CD14-positive monocyte (primary cell): ENCODE results near the gene MMEL1. TPM values are rescaled to one million over a fixed set of nuclear protein-coding genes. Genes with fewer than 3 reads are reported as not detected.

Source experiments
- DNase-seq, 3 donors: peaks; one replicate each; pipeline ENCODE4 v3.0.0-alpha.2; 2011 to 2022
- H2AFZ ChIP-seq: 2 replicates; pipeline ENCODE4 v1.6.0; 2012; ENCODE audit warnings: mild to moderate bottlenecking, low read depth, low read length, inconsistent platforms; ENCODE audit not compliant: insufficient read depth, poor library complexity, severe bottlenecking
- H3K27ac ChIP-seq, 2 donors: 1 replicate in 1 of 2; 2 replicates in 1 of 2; pipeline ENCODE4 v1.5.1; 2012 to 2013; ENCODE audit warnings: low read length in 2 of 2, control low read depth in 1 of 2, inconsistent platforms in 1 of 2, low read depth in 1 of 2, mild to moderate bottlenecking in 1 of 2
- H3K27me3 ChIP-seq, 2 donors: one replicate each; pipeline versions ENCODE4 v1.6.0 to v1.6.1; 2011 to 2013; ENCODE audit warnings: low read length in 2 of 2; ENCODE audit not compliant: control insufficient read depth in 2 of 2, insufficient read depth in 2 of 2
- H3K36me3 ChIP-seq, 2 donors: replicated peaks in 1 of 2; 1 replicate in 1 of 2; 2 replicates in 1 of 2; pipeline versions ENCODE4 v1.5.1 to v1.6.1; 2012 to 2013; ENCODE audit warnings: low read length in 2 of 2, control low read depth in 1 of 2, inconsistent platforms in 1 of 2, mild to moderate bottlenecking in 1 of 2; ENCODE audit not compliant: insufficient read depth in 2 of 2, control insufficient read depth in 1 of 2
- H3K4me1 ChIP-seq, 2 donors: 1 replicate in 1 of 2; 2 replicates in 1 of 2; pipeline versions ENCODE4 v1.5.1 to v1.6.1; 2012 to 2013; ENCODE audit warnings: low read length in 2 of 2, control low read depth in 1 of 2, inconsistent platforms in 1 of 2, mild to moderate bottlenecking in 1 of 2, moderate library complexity in 1 of 2; ENCODE audit not compliant: insufficient read depth in 2 of 2, control insufficient read depth in 1 of 2
- H3K4me2 ChIP-seq: replicated peaks from 2 replicates; pipeline ENCODE3; 2012; ENCODE audit warnings: low read length, moderate library complexity, mild to moderate bottlenecking; ENCODE audit not compliant: poor library complexity, severe bottlenecking; ENCODE audit errors: extremely low read depth
- H3K4me3 ChIP-seq, 3 experiments: fragments of 200-600 bp in 1 of 3; sonication (generic) in 1 of 3; replicated peaks in 1 of 3; 1 replicate in 2 of 3; 2 replicates in 1 of 3; pipeline ENCODE4 v1.5.1; 2011 to 2013; ENCODE audit warnings: low read length in 3 of 3, mild to moderate bottlenecking in 3 of 3, control low read depth in 2 of 3, low read depth in 2 of 3, inconsistent platforms in 1 of 3, moderate library complexity in 1 of 3
- H3K79me2 ChIP-seq: 2 replicates; pipeline ENCODE4 v1.6.0; 2012; ENCODE audit warnings: mild to moderate bottlenecking, control low read depth, inconsistent platforms, low read length, moderate library complexity; ENCODE audit not compliant: insufficient read depth
- H3K9ac ChIP-seq: 2 replicates; pipeline ENCODE4 v1.6.0; 2017; ENCODE audit warnings: low read length, mild to moderate bottlenecking; ENCODE audit not compliant: insufficient read depth, poor library complexity, severe bottlenecking
- H3K9me3 ChIP-seq, 2 donors: replicated peaks in 1 of 2; 1 replicate in 1 of 2; 2 replicates in 1 of 2; pipeline versions ENCODE4 v1.5.1 to v1.6.1; 2012 to 2013; ENCODE audit warnings: low read length in 2 of 2, control low read depth in 1 of 2; ENCODE audit not compliant: control insufficient read depth in 1 of 2, insufficient read depth in 1 of 2
- H4K20me1 ChIP-seq: 2 replicates; pipeline ENCODE4 v1.6.0; 2012; ENCODE audit warnings: mild to moderate bottlenecking, low read length, control low read depth, moderate library complexity; ENCODE audit not compliant: insufficient read depth
- H3K27ac Mint-ChIP-seq, 7 donors: one replicate each; pipeline ENCODE4 v1.8.0; 2020; ENCODE audit warnings: mild to moderate bottlenecking in 7 of 7, mixed read lengths in 7 of 7, moderate library complexity in 6 of 7, inconsistent platforms in 2 of 7
- H3K27me3 Mint-ChIP-seq, 3 donors: one replicate each; pipeline ENCODE4 v1.8.0; 2021 to 2022; ENCODE audit warnings: low read depth in 3 of 3, mild to moderate bottlenecking in 3 of 3, mixed read lengths in 3 of 3, moderate library complexity in 3 of 3, inconsistent platforms in 1 of 3
- H3K36me3 Mint-ChIP-seq, 2 donors: one replicate each; pipeline ENCODE4 v1.8.0; 2020; ENCODE audit warnings: mixed read lengths in 2 of 2, inconsistent platforms in 1 of 2, mild to moderate bottlenecking in 1 of 2
- H3K4me1 Mint-ChIP-seq: one replicate; pipeline ENCODE4 v1.8.0; 2020; ENCODE audit warnings: mild to moderate bottlenecking, mixed read lengths
- H3K4me3 Mint-ChIP-seq, 2 donors: one replicate each; pipeline ENCODE4 v1.8.0; 2020; ENCODE audit warnings: mild to moderate bottlenecking in 2 of 2, mixed read lengths in 2 of 2, moderate library complexity in 1 of 2
- H3K9me3 Mint-ChIP-seq, 7 donors: one replicate each; pipeline ENCODE4 v1.8.0; 2020 to 2022; ENCODE audit warnings: mixed read lengths in 7 of 7, mild to moderate bottlenecking in 6 of 7, moderate library complexity in 6 of 7, inconsistent platforms in 2 of 7
- CTCF ChIP-seq: fragments of 200-600 bp; IDR thresholded peaks from one replicate; pipeline ENCODE4 v1.8.0; 2022; ENCODE audit warnings: antibody characterized with exemption, mild to moderate bottlenecking
- WGBS: methylation state at CpG from one replicate; pipeline ENCODE4 v1.1.5; 2013; ENCODE audit warnings: missing lambda C conversion rate; ENCODE audit not compliant: insufficient coverage; 5-methylcytosine and 5-hydroxymethylcytosine counted together
- intact Hi-C, 2 donors: fragments of 100-400 bp; cut with micrococcal nuclease; formaldehyde crosslinking; loops; one replicate each; pipeline versions ENCODE4 v1.15.0 to v1.15.1; 2023
- polyA plus RNA-seq, 3 donors: library from polyadenylated mRNA; depleted of rRNA in 1 of 3; unstranded in 2 of 3; stranded (reverse) in 1 of 3; fragments of 300-500 nt in 2 of 3; fragments of >200 nt in 1 of 3; fragmentation: Illumina TruSeq in 2 of 3; gene quantifications; 1 replicate in 2 of 3; 2 replicates in 1 of 3; pipeline ENCODE4 v1.2.3, GENCODE V29; 2012 to 2021

MMEL1 gene
- polyA plus RNA-seq, 3 donors = 1.1 to 4.4 (median 1.9) TPM

GRCh38 chr1:2623571-2624337 is 9.1 kb downstream of the MMEL1 start:
- Histone ChIP-seq H3K9ac (no peak overlapping the region), H2AFZ (no peak overlapping the region), H3K36me3 (no peaks in the 10 kb centered on the region), H3K9me3 (peaks cover 0 to 4% of the 10 kb centered on the region in 2 donors), H3K4me2 (no peak overlapping the region), H3K27ac (no peak overlapping the region), H3K4me3 (no peak overlapping the region), H3K27me3 (peaks cover 9 to 34% of the 10 kb centered on the region in 2 donors), H4K20me1 (no peaks in the 10 kb centered on the region), H3K79me2 (no peaks in the 10 kb centered on the region), H3K4me1 (no peaks in the 10 kb centered on the region)
- 72% methylated on average over 8 of the region's 12 CpGs for WGBS
- Mint-ChIP-seq H3K4me3 (no peak overlapping the region), H3K27ac (no peak overlapping the region), H3K9me3 (peaks cover 6 to 25% (median 18%) of the 10 kb centered on the region in 7 donors), H3K36me3 (no peaks in the 10 kb centered on the region), H3K4me1 (no peaks in the 10 kb centered on the region), H3K27me3 (peaks cover 32 to 61% (median 42%) of the 10 kb centered on the region in 3 donors)
- DNase-seq = no peak
- intact Hi-C loops = no loop called here
- no peak for TF ChIP-seq CTCF

- Histone ChIP-seq H3K9ac (no peak overlapping the region), H2AFZ (no peak overlapping the region), H3K36me3 (no peaks in the 10 kb centered on the region), H4K20me1 (no peaks in the 10 kb centered on the region), H3K79me2 (no peaks in the 10 kb centered on the region), H3K4me1 (no peaks in the 10 kb centered on the region), H3K27ac (no peak overlapping the region), H3K9me3 (peaks cover 14 to 21% of the 10 kb centered on the region in 2 donors), H3K27me3 (peaks cover 0 to 4% of the 10 kb centered on the region in 2 donors), H3K4me2 (no peak overlapping the region), H3K4me3 (no peak overlapping the region)
- Mint-ChIP-seq H3K27me3 (peaks cover 12 to 24% (median 19%) of the 10 kb centered on the region in 3 donors), H3K36me3 (no peaks in the 10 kb centered on the region), H3K9me3 (peaks cover 18 to 45% (median 39%) of the 10 kb centered on the region in 7 donors), H3K4me1 (no peaks in the 10 kb centered on the region), H3K27ac (no peak overlapping the region), H3K4me3 (no peak overlapping the region)
- TF ChIP-seq CTCF = no peak
- WGBS = no CpG with 5 or more reads among the region's 1 CpG
- intact Hi-C loops = no loop called here
- DNase-seq = no peak
Measured at GRCh38 chr1:2617971-2618470, 14.8 kb downstream of the MMEL1 start.
